ENCODE results near the gene ESYT2.

ESYT2 gene

DNA sequence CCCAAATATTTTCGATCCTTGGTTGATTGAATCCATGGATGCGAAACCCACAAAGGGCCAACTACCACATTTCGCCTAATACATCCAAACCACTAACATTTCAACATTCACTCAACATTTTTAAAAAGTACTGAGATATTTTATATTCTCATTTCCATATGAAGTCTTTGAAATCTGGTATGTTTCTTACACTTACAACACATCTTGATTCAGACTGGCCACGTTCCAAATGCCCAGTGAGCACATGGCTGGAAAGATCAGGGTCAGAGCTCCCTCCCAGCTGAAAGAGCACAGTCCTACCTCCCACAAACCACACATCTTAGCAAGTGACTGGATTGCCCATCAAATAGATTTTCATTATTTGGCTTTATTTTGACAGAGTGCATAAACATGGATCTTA, 143.6 kb downstream of the ESYT2 start:
- no peak for DNase-seq

DNA sequence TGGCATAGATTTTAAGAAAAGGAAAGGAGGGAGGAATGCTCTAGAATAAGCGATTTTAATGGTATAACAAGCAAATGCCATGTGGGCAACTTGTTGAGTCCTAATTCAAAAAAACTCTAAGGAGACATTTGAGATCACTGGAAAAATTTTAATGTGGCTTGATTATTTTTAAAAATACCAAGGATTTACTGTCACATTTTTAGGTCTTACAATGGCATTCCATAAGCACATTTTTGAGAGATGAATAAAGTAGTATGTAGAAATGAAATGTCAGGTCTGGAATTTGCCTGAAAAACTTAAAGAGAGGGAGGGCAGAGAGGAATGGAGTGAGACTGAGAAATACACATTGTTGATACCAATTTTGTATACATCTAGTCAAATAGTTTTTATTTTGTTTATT, 145.0 kb downstream of the ESYT2 start:
- no peak for DNase-seq

DNA sequence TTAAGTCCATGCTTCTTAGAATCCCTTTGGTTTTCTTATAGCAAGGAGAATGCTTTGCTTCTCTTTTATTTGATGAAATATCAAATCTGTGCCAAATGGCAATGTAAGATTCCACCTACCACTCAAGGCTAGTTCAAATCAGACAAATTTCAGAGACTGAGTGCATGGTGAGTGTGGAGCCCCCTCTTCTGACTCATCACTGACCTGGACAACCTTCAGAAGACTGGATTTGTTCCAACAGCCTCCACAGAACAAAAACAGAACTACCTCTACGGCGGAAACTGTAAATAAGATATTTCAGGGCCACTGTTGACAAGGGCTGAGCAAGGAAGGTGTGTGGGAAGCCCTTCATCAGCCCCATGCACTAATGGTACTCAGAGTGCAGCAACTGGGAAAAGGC, 145.8 kb downstream of the ESYT2 start:
- no peak for DNase-seq

DNA sequence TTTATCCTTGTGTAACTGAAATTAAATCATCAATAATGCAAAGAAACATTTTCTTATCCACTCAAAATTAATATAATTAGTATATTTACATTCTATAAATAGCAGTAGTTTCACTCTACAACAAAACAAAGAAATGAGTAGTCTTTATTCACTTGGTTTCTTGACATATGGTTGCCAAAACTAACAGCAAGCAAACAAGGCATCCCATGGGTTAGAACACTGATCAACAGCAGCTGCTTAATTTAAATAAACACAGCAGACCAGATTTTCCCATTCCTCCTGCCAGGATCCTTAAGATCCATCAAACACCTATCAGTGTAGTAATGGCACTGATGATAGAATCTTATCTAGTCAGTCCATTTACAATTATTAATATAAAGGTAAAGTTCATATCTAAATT, 146.9 kb downstream of the ESYT2 start:
- no peak for DNase-seq

Data from stimulated activated CD4-positive, alpha-beta T cell treated with anti-CD3 and anti-CD28 coated beads, Interleukin-4, amount 100 ng/mL, for 24 hours (primary cell).